PC-3 (cell line): Measurements from ENCODE around the gene LMNTD1.
A peak's percentile ranks its signal among the peaks of the same experiment; 100 is the strongest.

ENCODE experiments used
- EZH2 ChIP-seq: fragments of 300-600 bp; sonication (generic); IDR thresholded peaks from one replicate; pipeline ENCODE4 v1.6.1; 2017; ENCODE audit warnings: antibody characterized with exemption, mild to moderate bottlenecking, low read length; ENCODE audit not compliant: unreplicated experiment
- TF ChIP-seq, protein P1 (sequence below): fragments of 300-600 bp; sonication (generic); conservative IDR thresholded peaks from 2 replicates; pipeline ENCODE4 v1.5.1; 2017; ENCODE audit warnings: antibody characterized with exemption, low read depth, mild to moderate bottlenecking, low read length

DNA sequence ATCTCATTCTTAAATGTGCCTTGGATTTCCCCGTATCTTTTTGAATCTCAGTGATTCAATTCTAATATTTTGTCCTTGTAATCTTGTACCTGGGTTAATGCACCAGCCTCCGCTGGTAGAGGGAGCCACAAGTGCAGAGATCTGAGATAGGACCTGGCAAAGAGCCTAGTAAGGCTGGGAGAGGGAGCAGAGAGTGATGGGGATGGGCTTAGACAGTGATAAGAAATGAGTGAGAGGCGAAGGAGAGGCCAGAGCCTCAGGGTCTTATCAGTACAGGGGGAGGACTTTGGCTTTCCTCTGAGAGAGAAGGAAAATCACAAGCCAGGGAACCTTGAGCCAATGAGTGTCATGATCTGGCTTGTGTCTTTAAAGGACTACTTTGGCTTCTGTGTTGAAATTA, 30.5 kb upstream of the LMNTD1 start:
- TF ChIP-seq, protein P1, sequence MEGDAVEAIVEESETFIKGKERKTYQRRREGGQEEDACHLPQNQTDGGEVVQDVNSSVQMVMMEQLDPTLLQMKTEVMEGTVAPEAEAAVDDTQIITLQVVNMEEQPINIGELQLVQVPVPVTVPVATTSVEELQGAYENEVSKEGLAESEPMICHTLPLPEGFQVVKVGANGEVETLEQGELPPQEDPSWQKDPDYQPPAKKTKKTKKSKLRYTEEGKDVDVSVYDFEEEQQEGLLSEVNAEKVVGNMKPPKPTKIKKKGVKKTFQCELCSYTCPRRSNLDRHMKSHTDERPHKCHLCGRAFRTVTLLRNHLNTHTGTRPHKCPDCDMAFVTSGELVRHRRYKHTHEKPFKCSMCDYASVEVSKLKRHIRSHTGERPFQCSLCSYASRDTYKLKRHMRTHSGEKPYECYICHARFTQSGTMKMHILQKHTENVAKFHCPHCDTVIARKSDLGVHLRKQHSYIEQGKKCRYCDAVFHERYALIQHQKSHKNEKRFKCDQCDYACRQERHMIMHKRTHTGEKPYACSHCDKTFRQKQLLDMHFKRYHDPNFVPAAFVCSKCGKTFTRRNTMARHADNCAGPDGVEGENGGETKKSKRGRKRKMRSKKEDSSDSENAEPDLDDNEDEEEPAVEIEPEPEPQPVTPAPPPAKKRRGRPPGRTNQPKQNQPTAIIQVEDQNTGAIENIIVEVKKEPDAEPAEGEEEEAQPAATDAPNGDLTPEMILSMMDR, result peak; percentile 51
- TF ChIP-seq EZH2, result no peak
